Naive thymus-derived CD4-positive, alpha-beta T cell (primary cell): Measurements from ENCODE around the gene RAP1GDS1. TPM values are rescaled to one million over a fixed set of nuclear protein-coding genes. Genes with fewer than 3 reads are reported as not detected.
"Not testable (repeated sequence)": the region's sequence is repeated elsewhere in the genome, so short reads cannot be mapped to it uniquely, and the experiment has no call there.

Experiments
- ATAC-seq: fragments of 150-1000 bp; cut with Tn5 transposase; 2 replicates; pipeline ENCODE4 v1.10.0; 2021; ENCODE audit warnings: mild to moderate bottlenecking, moderate library complexity
- CTCF ChIA-PET: fragments of 350-600 bp; sonication (Branson Sonifier 250); formaldehyde crosslinking; loops from one replicate; lab custom pipeline; 2021; ENCODE audit warnings: antibody characterized with exemption; lab: Charles Lee
- POLR2A ChIA-PET: fragments of 350-600 bp; sonication (Branson Sonifier 250); formaldehyde crosslinking; loops from one replicate; lab custom pipeline; 2021; ENCODE audit warnings: antibody characterized with exemption, inconsistent platforms; lab: Charles Lee
- DNase-seq, 9 donors: peaks; one replicate each; pipeline versions ENCODE4 v3.0.0 to v3.0.0-alpha.2; 2020 to 2022; ENCODE audit warnings: mixed read lengths in 1 of 9
- H3K27ac ChIP-seq: one replicate; pipeline ENCODE4 v1.7.0; 2013; ENCODE audit warnings: mild to moderate bottlenecking, low read depth, low read length, moderate library complexity
- H3K27me3 ChIP-seq, 2 donors: one replicate each; pipeline ENCODE4 v1.7.0; 2013; ENCODE audit warnings: low read length in 2 of 2, mild to moderate bottlenecking in 2 of 2, moderate library complexity in 2 of 2; ENCODE audit not compliant: control insufficient read depth in 2 of 2, insufficient read depth in 2 of 2
- H3K36me3 ChIP-seq, 3 experiments: 1 replicate in 2 of 3; 2 replicates in 1 of 3; pipeline ENCODE4 v1.7.0; 2013; ENCODE audit warnings: low read length in 3 of 3, mild to moderate bottlenecking in 3 of 3, moderate library complexity in 1 of 3; ENCODE audit not compliant: insufficient read depth in 3 of 3, control insufficient read depth in 2 of 3
- H3K4me1 ChIP-seq, 2 donors: one replicate each; pipeline ENCODE4 v1.7.0; 2013; ENCODE audit warnings: low read length in 2 of 2, mild to moderate bottlenecking in 2 of 2, moderate library complexity in 1 of 2; ENCODE audit not compliant: control insufficient read depth in 2 of 2, insufficient read depth in 2 of 2
- H3K4me3 ChIP-seq: 2 replicates; pipeline ENCODE4 v1.7.0; 2013; ENCODE audit warnings: mild to moderate bottlenecking, low read length
- H3K9me3 ChIP-seq, 3 experiments: 1 replicate in 2 of 3; 2 replicates in 1 of 3; pipeline ENCODE4 v1.7.0; 2013; ENCODE audit warnings: low read length in 3 of 3; ENCODE audit not compliant: control insufficient read depth in 2 of 3
- H3K27ac Mint-ChIP-seq, 9 donors: one replicate each; pipeline ENCODE4 v1.8.0; 2020 to 2022; ENCODE audit warnings: mixed read lengths in 9 of 9, mild to moderate bottlenecking in 8 of 9, moderate library complexity in 5 of 9, inconsistent platforms in 2 of 9
- H3K27me3 Mint-ChIP-seq, 5 donors: one replicate each; pipeline ENCODE4 v1.8.0; 2021 to 2022; ENCODE audit warnings: mixed read lengths in 5 of 5, mild to moderate bottlenecking in 1 of 5
- H3K36me3 Mint-ChIP-seq, 5 donors: one replicate each; pipeline ENCODE4 v1.8.0; 2020 to 2022; ENCODE audit warnings: mixed read lengths in 5 of 5, mild to moderate bottlenecking in 3 of 5, inconsistent platforms in 1 of 5
- H3K4me1 Mint-ChIP-seq, 7 donors: one replicate each; pipeline ENCODE4 v1.8.0; 2020 to 2022; ENCODE audit warnings: mixed read lengths in 7 of 7, mild to moderate bottlenecking in 3 of 7, inconsistent platforms in 1 of 7
- H3K4me3 Mint-ChIP-seq, 10 donors: one replicate each; pipeline ENCODE4 v1.8.0; 2020 to 2022; ENCODE audit warnings: mild to moderate bottlenecking in 10 of 10, mixed read lengths in 10 of 10, moderate library complexity in 6 of 10, inconsistent platforms in 2 of 10
- H3K9me3 Mint-ChIP-seq, 11 donors: one replicate each; pipeline ENCODE4 v1.8.0; 2020 to 2022; ENCODE audit warnings: mixed read lengths in 11 of 11, mild to moderate bottlenecking in 4 of 11, inconsistent platforms in 1 of 11, moderate library complexity in 1 of 11
- intact Hi-C, 2 donors: fragments of 100-400 bp; cut with micrococcal nuclease; formaldehyde crosslinking; loops; one replicate each; pipeline ENCODE4 v1.15.1; 2023
- polyA plus RNA-seq, 2 donors: library from polyadenylated mRNA; unstranded; fragments of 300-500 nt; fragmentation: Illumina TruSeq; gene quantifications; one replicate each; pipeline ENCODE4 v1.2.3, GENCODE V29; 2021
- total RNA-seq, 6 experiments: library from RNA in 5 of 6; stranded (reverse) in 5 of 6; gene quantifications; 1 replicate in 5 of 6; 2 replicates in 1 of 6; pipeline ENCODE4 v1.2.3 and lab custom pipeline; 2021 to 2026

Gene RAP1GDS1
- total and polyA plus RNA-seq, 7 experiments from 2014 or later, result 29.6 to 59.1 (median 30.7) TPM

- peaks cover 8 to 87% (median 34%) of the 10 kb centered on the region in 11 donors for H3K9me3 Mint-ChIP-seq
- H3K27ac Mint-ChIP-seq, H3K27me3 ChIP-seq, H3K4me3 ChIP-seq, H3K36me3 ChIP-seq, intact Hi-C loops, H3K4me1 Mint-ChIP-seq, H3K4me1 ChIP-seq, H3K27me3 Mint-ChIP-seq, CTCF ChIA-PET, POLR2A ChIA-PET, ATAC-seq, H3K27ac ChIP-seq, H3K4me3 Mint-ChIP-seq, DNase-seq: not testable (repeated sequence)
- H3K9me3 ChIP-seq, result peaks cover 0 to 23% (median 1%) of the 10 kb centered on the region in 3 experiments
- peaks cover 10 to 47% (median 46%) of the 10 kb centered on the region in 5 donors for H3K36me3 Mint-ChIP-seq
These were observed 68.9 kb downstream of the RAP1GDS1 start for GRCh38 chr4:98329879-98330640.

- no peak overlapping the region for H3K27ac Mint-ChIP-seq
- CTCF ChIA-PET, result no interaction called here
- Histone ChIP-seq H3K9me3 (peaks cover 0 to 23% (median 3%) of the 10 kb centered on the region in 3 experiments), H3K27me3 (no peaks in the 10 kb centered on the region), H3K4me3 (no peak overlapping the region), H3K27ac (no peak overlapping the region), H3K36me3 (no peaks in the 10 kb centered on the region), H3K4me1 (no peaks in the 10 kb centered on the region)
- H3K36me3 Mint-ChIP-seq, result peaks cover 10 to 54% (median 51%) of the 10 kb centered on the region in 5 donors
- H3K4me1 Mint-ChIP-seq, result peaks cover 0 to 10% (median 5%) of the 10 kb centered on the region in 7 donors
- intact Hi-C loops, result no loop called here
- H3K9me3 Mint-ChIP-seq, result peaks cover 8 to 92% (median 28%) of the 10 kb centered on the region in 11 donors
- H3K27me3 Mint-ChIP-seq, result no peaks in the 10 kb centered on the region
- POLR2A ChIA-PET, result no interaction called here
- ATAC-seq (no peak), DNase-seq (no peak)
- no peak overlapping the region for H3K4me3 Mint-ChIP-seq
These were observed 70.8 kb downstream of the RAP1GDS1 start for GRCh38 chr4:98332017-98332416.

DNA sequence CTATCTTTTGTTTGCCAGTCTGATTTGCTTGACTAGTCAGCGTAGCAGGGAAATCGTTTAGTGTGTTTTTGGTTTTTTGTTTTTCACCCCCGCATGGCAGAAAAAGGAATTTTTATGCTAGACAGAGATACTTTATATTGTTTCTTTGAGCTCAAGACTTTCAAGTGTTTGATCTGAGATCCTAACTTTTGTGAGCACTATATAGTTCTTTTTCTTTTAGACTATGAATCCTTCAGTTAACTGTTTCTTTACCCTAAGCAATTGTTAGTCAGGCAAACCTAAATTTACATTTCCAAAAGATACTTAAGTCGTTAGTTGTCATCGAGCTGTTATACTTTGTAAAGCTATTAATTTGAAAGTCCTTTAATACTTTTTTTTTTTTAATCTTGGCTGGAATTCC, 73.3 kb downstream of the RAP1GDS1 start:
- peaks cover 6 to 57% (median 55%) of the 10 kb centered on the region in 5 donors for H3K36me3 Mint-ChIP-seq

DNA sequence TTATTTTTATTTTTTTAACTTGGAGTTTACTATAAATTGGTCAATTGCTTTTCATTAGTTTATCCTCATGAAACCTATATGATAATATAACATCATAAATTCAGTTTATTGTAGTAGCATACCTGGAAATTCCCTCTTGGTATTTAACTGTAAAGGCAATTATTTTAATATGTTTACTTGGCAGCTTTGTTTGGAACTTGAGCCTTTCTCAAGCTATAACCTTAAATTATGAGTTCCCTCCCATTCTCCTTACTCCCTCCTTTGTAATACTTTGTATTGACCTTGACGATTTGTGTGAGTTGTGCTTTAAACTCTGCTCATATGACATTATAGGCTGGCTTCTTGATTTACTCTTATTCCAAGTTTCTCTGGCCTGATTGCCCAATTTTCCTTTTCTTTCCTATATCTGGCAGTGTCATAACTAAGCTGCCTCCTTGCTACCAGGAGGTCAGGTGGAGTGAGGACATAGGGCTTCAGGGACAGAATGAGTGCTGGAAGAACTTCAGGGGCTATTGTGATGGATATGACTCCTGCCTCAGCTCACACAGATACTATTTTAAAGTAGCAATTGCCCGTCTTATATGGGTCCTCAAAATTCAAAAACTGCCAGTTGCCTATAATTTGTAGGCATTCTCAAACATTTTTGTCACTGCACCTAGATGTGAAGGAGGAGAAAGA, 77.7 kb downstream of the RAP1GDS1 start:
- ChIA-PET CTCF (interaction anchor here (0.7 kb wide), 1 partner anchor 66 kb away, joined by 3 read pairs; no protein-coding TSS in a partner anchor), POLR2A (no interaction called here)
- Mint-ChIP-seq H3K27me3 (no peaks in the 10 kb centered on the region), H3K9me3 (peaks cover 0 to 33% (median 10%) of the 10 kb centered on the region in 11 donors), H3K27ac (no peak overlapping the region), H3K4me3 (no peak overlapping the region), H3K36me3 (peaks cover 0 to 66% (median 53%) of the 10 kb centered on the region in 5 donors), H3K4me1 (peaks cover 0 to 11% (median 7%) of the 10 kb centered on the region in 7 donors)
- ATAC-seq, result no peak
- Histone ChIP-seq H3K4me3 (no peak overlapping the region), H3K27ac (no peak overlapping the region), H3K9me3 (peaks cover 0 to 4% (median 3%) of the 10 kb centered on the region in 3 experiments), H3K36me3 (no peaks in the 10 kb centered on the region), H3K27me3 (no peaks in the 10 kb centered on the region), H3K4me1 (no peaks in the 10 kb centered on the region)
- DNase-seq, result no peak
- intact Hi-C loops, result no loop called here

More for the DNA sequence above, 73.3 kb downstream of the RAP1GDS1 start:
- peaks cover 0 to 11% (median 7%) of the 10 kb centered on the region in 7 donors for H3K4me1 Mint-ChIP-seq
- H3K4me3 Mint-ChIP-seq, result no peak overlapping the region
- Histone ChIP-seq H3K36me3 (no peaks in the 10 kb centered on the region), H3K4me3 (no peak overlapping the region), H3K27me3 (no peaks in the 10 kb centered on the region), H3K27ac (no peak overlapping the region), H3K9me3 (peaks cover 0 to 17% (median 3%) of the 10 kb centered on the region in 3 experiments), H3K4me1 (no peaks in the 10 kb centered on the region)
- ChIA-PET POLR2A (interaction anchor here (0.7 kb wide), 1 partner anchor 268 kb away, joined by 3 read pairs; no protein-coding TSS in a partner anchor), CTCF (no interaction called here)
- ATAC-seq (no peak), DNase-seq (no peak)
- no peaks in the 10 kb centered on the region for H3K27me3 Mint-ChIP-seq
- intact Hi-C loops, result no loop called here
- peaks cover 5 to 71% (median 24%) of the 10 kb centered on the region in 11 donors for H3K9me3 Mint-ChIP-seq
- H3K27ac Mint-ChIP-seq, result no peak overlapping the region

DNA sequence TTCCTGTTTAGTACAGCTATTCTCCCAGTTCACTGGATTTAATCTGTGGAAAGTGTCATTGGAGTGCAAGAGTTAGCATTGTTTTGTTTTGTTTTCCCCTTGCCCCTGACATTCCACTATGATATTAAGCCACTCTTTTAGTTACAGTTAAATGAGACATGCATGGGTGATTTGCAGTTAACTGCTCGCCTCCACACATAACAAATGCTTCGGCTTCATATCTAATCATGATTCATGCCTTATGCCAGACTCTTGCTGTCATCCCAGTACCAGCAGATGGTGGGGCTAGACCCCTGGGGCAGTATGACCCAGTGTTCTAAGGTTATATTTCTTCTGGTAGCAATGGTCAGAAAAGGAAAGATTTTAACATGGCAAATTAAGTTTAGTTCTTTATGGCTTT, 80.1 kb downstream of the RAP1GDS1 start:
- H3K27me3 ChIP-seq, result no peaks in the 10 kb centered on the region
- no peaks in the 10 kb centered on the region for H3K4me1 ChIP-seq
- no peak for DNase-seq
- Mint-ChIP-seq H3K27ac (no peak overlapping the region), H3K4me1 (peaks cover 0 to 11% (median 5%) of the 10 kb centered on the region in 7 donors), H3K36me3 (peaks cover 0 to 66% (median 47%) of the 10 kb centered on the region in 5 donors), H3K9me3 (peaks cover 0 to 11% (median 2%) of the 10 kb centered on the region in 11 donors), H3K27me3 (no peaks in the 10 kb centered on the region), H3K4me3 (no peak overlapping the region)
- peaks cover 0 to 7% (median 0%) of the 10 kb centered on the region in 3 experiments for H3K36me3 ChIP-seq
- ChIA-PET CTCF (no interaction called here), POLR2A (no interaction called here)
- no peaks in the 10 kb centered on the region for H3K9me3 ChIP-seq
- intact Hi-C loops, result no loop called here
- ATAC-seq, result no peak
- H3K4me3 ChIP-seq, result no peak overlapping the region
- no peak overlapping the region for H3K27ac ChIP-seq

- H3K4me1 ChIP-seq, result no peaks in the 10 kb centered on the region
- H3K4me1 Mint-ChIP-seq, result peaks cover 0 to 3% (median 0%) of the 10 kb centered on the region in 7 donors
- no peak overlapping the region for H3K27ac Mint-ChIP-seq
- H3K36me3 ChIP-seq, result peaks cover 0 to 7% (median 0%) of the 10 kb centered on the region in 3 experiments
- H3K27me3 ChIP-seq, result no peaks in the 10 kb centered on the region
- no peaks in the 10 kb centered on the region for H3K27me3 Mint-ChIP-seq
- peaks cover 3 to 70% (median 45%) of the 10 kb centered on the region in 5 donors for H3K36me3 Mint-ChIP-seq
- H3K4me3 ChIP-seq, result no peak overlapping the region
- H3K9me3 ChIP-seq, result no peaks in the 10 kb centered on the region
- POLR2A ChIA-PET, result no interaction called here
- no peak for DNase-seq
- CTCF ChIA-PET, result no interaction called here
- intact Hi-C loops, result no loop called here
- peaks cover 0 to 12% (median 3%) of the 10 kb centered on the region in 11 donors for H3K9me3 Mint-ChIP-seq
- no peak overlapping the region for H3K27ac ChIP-seq
- ATAC-seq, result no peak
- no peak overlapping the region for H3K4me3 Mint-ChIP-seq
These were observed 82.4 kb downstream of the RAP1GDS1 start for GRCh38 chr4:98343626-98344025.
